Astrocyte (in vitro differentiated cells and primary cell): ENCODE results near the gene SULF2. TPM values are rescaled to one million over a fixed set of nuclear protein-coding genes. Genes with fewer than 3 reads are reported as not detected.

Experiments used
- DNase-seq: peaks from one replicate; pipeline ENCODE4 v3.0.0-alpha.2; 2010; ENCODE audit warnings: low read depth
- FAIRE-seq: peaks from 2 replicates; lab custom pipeline; 2011; peaks lifted over from hg19 to GRCh38; lab: Jason Lieb, UNC
- H2AFZ ChIP-seq: 2 replicates; pipeline ENCODE4 v1.6.0; 2012; ENCODE audit warnings: low read depth, low read length, inconsistent platforms
- H3K27ac ChIP-seq: 2 replicates; pipeline ENCODE4 v1.5.1; 2011; ENCODE audit warnings: low read depth, low read length, inconsistent platforms
- H3K27me3 ChIP-seq: 2 replicates; pipeline ENCODE4 v1.6.0; 2011; ENCODE audit warnings: low read length, inconsistent platforms; ENCODE audit not compliant: insufficient read depth
- H3K36me3 ChIP-seq: 2 replicates; pipeline ENCODE4 v1.5.1; 2011; ENCODE audit warnings: low read length, inconsistent platforms; ENCODE audit not compliant: insufficient read depth
- H3K4me1 ChIP-seq: 2 replicates; pipeline ENCODE4 v1.5.1; 2011; ENCODE audit warnings: low read length, inconsistent platforms; ENCODE audit not compliant: insufficient read depth
- H3K4me2 ChIP-seq: 2 replicates; pipeline ENCODE4 v1.6.0; 2012; ENCODE audit warnings: low read length, inconsistent platforms
- H3K4me3 ChIP-seq: 2 replicates; pipeline ENCODE4 v1.5.1; 2011; ENCODE audit warnings: low read depth, mild to moderate bottlenecking, low read length, inconsistent platforms; ENCODE audit not compliant: insufficient read depth
- H3K79me2 ChIP-seq: 2 replicates; pipeline ENCODE4 v1.6.0; 2012; ENCODE audit warnings: mild to moderate bottlenecking, low read length, inconsistent platforms; ENCODE audit not compliant: insufficient read depth
- H3K9ac ChIP-seq: 2 replicates; pipeline ENCODE4 v1.6.0; 2012; ENCODE audit warnings: mild to moderate bottlenecking, low read length, inconsistent platforms
- H3K9me3 ChIP-seq: 2 replicates; pipeline ENCODE4 v1.5.1; 2012; ENCODE audit warnings: low read depth, mild to moderate bottlenecking, low read length, inconsistent platforms; ENCODE audit not compliant: insufficient read depth
- H4K20me1 ChIP-seq: 2 replicates; pipeline ENCODE4 v1.6.0; 2012; ENCODE audit warnings: low read length, inconsistent platforms; ENCODE audit not compliant: insufficient read depth
- H3K27ac Mint-ChIP-seq: one replicate; pipeline ENCODE4 v1.8.0; 2021; ENCODE audit warnings: mild to moderate bottlenecking, mixed read lengths; ENCODE audit not compliant: unreplicated experiment
- H3K27me3 Mint-ChIP-seq: one replicate; pipeline ENCODE4 v1.8.0; 2021; ENCODE audit warnings: low read depth, mixed read lengths; ENCODE audit not compliant: unreplicated experiment
- H3K36me3 Mint-ChIP-seq: one replicate; pipeline ENCODE4 v1.8.0; 2021; ENCODE audit warnings: low read depth, mixed read lengths; ENCODE audit not compliant: unreplicated experiment
- H3K4me1 Mint-ChIP-seq: one replicate; pipeline ENCODE4 v1.8.0; 2021; ENCODE audit warnings: low read depth, mixed read lengths; ENCODE audit not compliant: unreplicated experiment
- H3K4me3 Mint-ChIP-seq: one replicate; pipeline ENCODE4 v1.8.0; 2021; ENCODE audit warnings: mild to moderate bottlenecking, moderate library complexity, mixed read lengths; ENCODE audit not compliant: unreplicated experiment
- H3K9me3 Mint-ChIP-seq: one replicate; pipeline ENCODE4 v1.8.0; 2021; ENCODE audit warnings: mild to moderate bottlenecking, mixed read lengths; ENCODE audit not compliant: unreplicated experiment
- CTCF ChIP-seq: IDR thresholded peaks from 2 replicates; pipeline ENCODE4 v1.5.1; 2011; ENCODE audit warnings: low read depth, mild to moderate bottlenecking, inconsistent platforms, low read length, moderate library complexity; ENCODE audit not compliant: insufficient read depth
- EZH2 ChIP-seq: IDR thresholded peaks from 2 replicates; pipeline ENCODE4 v1.6.1; 2012; ENCODE audit warnings: mild to moderate bottlenecking, low read length, inconsistent platforms; ENCODE audit not compliant: insufficient read depth
- total RNA-seq: library from RNA; stranded (reverse); gene quantifications from 2 replicates; pipeline ENCODE4 v1.2.1, GENCODE V29; 2021

The SULF2 gene
- total RNA-seq, 1 donor from 2014 or later = 139 TPM

- DNase-seq = peak; percentile 98
Measured at GRCh38 chr20:47789764-47790579, 4.7 kb upstream of the SULF2 start.

GRCh38 chr20:47789081-47789763, 3.9 kb upstream of the SULF2 start:
- H3K9me3 ChIP-seq = no peaks in the 10 kb centered on the region
- no peaks in the 10 kb centered on the region for H3K27me3 ChIP-seq
- H3K27me3 Mint-ChIP-seq = peaks cover 6% of the 10 kb centered on the region
- no peak overlapping the region for H3K4me2 ChIP-seq
- H2AFZ ChIP-seq = no peak overlapping the region
- no peak overlapping the region for H3K4me3 Mint-ChIP-seq
- H3K27ac ChIP-seq = no peak overlapping the region
- DNase-seq (peak; percentile 62), FAIRE-seq (no peak)
- H3K4me1 Mint-ChIP-seq = peaks cover 11% of the 10 kb centered on the region
- no peaks in the 10 kb centered on the region for H3K36me3 ChIP-seq
- no peak overlapping the region for H3K27ac Mint-ChIP-seq
- peaks cover 24% of the 10 kb centered on the region for H3K4me1 ChIP-seq
- no peak overlapping the region for H3K9ac ChIP-seq
- no peaks in the 10 kb centered on the region for H3K9me3 Mint-ChIP-seq
- TF ChIP-seq EZH2 (no peak), CTCF (no peak)
- no peaks in the 10 kb centered on the region for H3K36me3 Mint-ChIP-seq
- peaks cover 5% of the 10 kb centered on the region for H4K20me1 ChIP-seq
- no peak overlapping the region for H3K4me3 ChIP-seq
- no peaks in the 10 kb centered on the region for H3K79me2 ChIP-seq

More at GRCh38 chr20:47789764-47790579, 4.7 kb upstream of the SULF2 start:
- Mint-ChIP-seq H3K9me3 (no peaks in the 10 kb centered on the region), H3K4me1 (peaks cover 11% of the 10 kb centered on the region), H3K36me3 (no peaks in the 10 kb centered on the region), H3K27me3 (peaks cover 6% of the 10 kb centered on the region), H3K27ac (no peak overlapping the region), H3K4me3 (no peak overlapping the region)
- Histone ChIP-seq H3K27me3 (no peaks in the 10 kb centered on the region), H4K20me1 (no peaks in the 10 kb centered on the region), H3K9me3 (no peaks in the 10 kb centered on the region), H3K36me3 (no peaks in the 10 kb centered on the region), H3K4me3 (no peak overlapping the region), H3K4me2 (no peak overlapping the region), H3K79me2 (no peaks in the 10 kb centered on the region), H3K4me1 (peaks cover 21% of the 10 kb centered on the region), H3K9ac (no peak overlapping the region), H3K27ac (no peak overlapping the region), H2AFZ (no peak overlapping the region)
- FAIRE-seq = no peak
- no peak for TF ChIP-seq EZH2
- TF ChIP-seq CTCF = no peak
